Esophagus squamous epithelium (tissue), 5 donors: ENCODE measurements around the gene VPS26C. TPM values are rescaled to one million over a fixed set of nuclear protein-coding genes. Genes with fewer than 3 reads are reported as not detected.

ENCODE experiments used
- DNase-seq: peaks from one replicate; lab custom pipeline; 2025; lab: John Stamatoyannopoulos, UW
- H3K27ac ChIP-seq, 4 donors: fragments of 200-600 bp; sonication (generic); one replicate each; pipeline ENCODE4 v1.5.1; 2016 to 2019; ENCODE audit warnings: mild to moderate bottlenecking in 1 of 4
- H3K27me3 ChIP-seq, 4 donors: fragments of 200-600 bp; sonication (generic); 1 replicate in 3 of 4; 2 replicates in 1 of 4; pipeline versions ENCODE4 v1.5.1 to v1.6.0; 2017 to 2021; ENCODE audit warnings: antibody characterized with exemption in 1 of 4
- H3K36me3 ChIP-seq, 3 donors: fragments of 200-600 bp; sonication (generic); one replicate each; pipeline ENCODE4 v1.5.1; 2016 to 2019
- H3K4me1 ChIP-seq, 3 donors: fragments of 200-600 bp; sonication (generic); one replicate each; pipeline ENCODE4 v1.5.1; 2017 to 2019
- H3K4me3 ChIP-seq, 4 donors: fragments of 200-600 bp; sonication (generic); 1 replicate in 3 of 4; 2 replicates in 1 of 4; pipeline ENCODE4 v1.5.1; 2016 to 2019; ENCODE audit warnings: mild to moderate bottlenecking in 2 of 4, moderate library complexity in 1 of 4
- H3K9me3 ChIP-seq, 3 donors: fragments of 200-600 bp; sonication (generic); one replicate each; pipeline ENCODE4 v1.5.1; 2016 to 2019
- CTCF ChIP-seq, 6 experiments: fragments of 450-650 bp in 4 of 6; fragments of 200-600 bp in 2 of 6; sonication (generic) in 2 of 6; IDR thresholded peaks; one replicate each; pipeline ENCODE4 v1.5.1; 2016 to 2019; ENCODE audit warnings: antibody characterized with exemption in 6 of 6, mild to moderate bottlenecking in 4 of 6, moderate library complexity in 4 of 6
- POLR2A ChIP-seq, 4 donors: fragments of 450-650 bp; IDR thresholded peaks; one replicate each; pipeline ENCODE4 v1.6.1; 2017; ENCODE audit warnings: antibody characterized with exemption in 4 of 4, mild to moderate bottlenecking in 4 of 4, moderate library complexity in 3 of 4
- WGBS, 2 donors: methylation state at CpG; one replicate each; pipeline ENCODE4 v1.1.5; 2018; 5-methylcytosine and 5-hydroxymethylcytosine counted together
- intact Hi-C: fragments of 100-400 bp; cut with DNase I; formaldehyde crosslinking; loops from one replicate; pipeline ENCODE4 v1.15.0; 2022
- total RNA-seq, 4 donors: library from RNA; depleted of rRNA; stranded (reverse); fragments of >200 nt; gene quantifications; one replicate each; pipeline ENCODE4 v1.1.0, GENCODE V29; 2016
- donor health status: DM: yes; HTN: yes; CAD: no.

VPS26C gene
- total RNA-seq, 4 donors from 2014 or later, result 35.6 to 58.0 (median 44.0) TPM

GRCh38 chr21:37208056-37208721, 58.9 kb downstream of the VPS26C start:
- TF ChIP-seq POLR2A (IDR thresholded peaks at IDR 0.05) (no peak), CTCF (IDR thresholded peaks at IDR 0.05) (no peak)
- Histone ChIP-seq H3K27me3 (no peaks in the 10 kb centered on the region), H3K4me3 (peak overlapping the region in 2 of 4 donors; percentile 7 to 39), H3K4me1 (peaks cover 0 to 18% (median 6%) of the 10 kb centered on the region in 3 donors), H3K9me3 (no peaks in the 10 kb centered on the region), H3K27ac (peak overlapping the region in 3 of 4 donors; percentile 24 to 47 (median 25)), H3K36me3 (peaks cover 0 to 3% (median 0%) of the 10 kb centered on the region in 3 donors)
- WGBS, 2 donors, result 31 to 46% methylated on average over 15 of the region's 15 CpGs
- intact Hi-C loops, result no loop called here
- DNase-seq, result no peak

- Histone ChIP-seq H3K9me3 (no peaks in the 10 kb centered on the region), H3K4me1 (peaks cover 0 to 18% (median 6%) of the 10 kb centered on the region in 3 donors), H3K27ac (peak overlapping the region in 3 of 4 donors; percentile 24 to 37 (median 25)), H3K27me3 (no peaks in the 10 kb centered on the region), H3K4me3 (peak overlapping the region in 1 of 4 donors; percentile 7), H3K36me3 (peaks cover 0 to 10% (median 0%) of the 10 kb centered on the region in 3 donors)
- WGBS, 2 donors, result 42 to 60% methylated on average over 1 to 6 of the region's 6 CpGs
- no peak for TF ChIP-seq CTCF (IDR thresholded peaks at IDR 0.05)
- TF ChIP-seq POLR2A (IDR thresholded peaks at IDR 0.05), result no peak
- DNase-seq, result no peak
- intact Hi-C loops, result no loop called here
Observed at GRCh38 chr21:37207441-37208009, 59.6 kb downstream of the VPS26C start.

GRCh38 chr21:37206496-37206895, 60.6 kb downstream of the VPS26C start:
- no peaks in the 10 kb centered on the region for H3K27me3 ChIP-seq
- DNase-seq, result no peak
- H3K36me3 ChIP-seq, result peaks cover 0 to 20% (median 0%) of the 10 kb centered on the region in 3 donors
- H3K9me3 ChIP-seq, result no peaks in the 10 kb centered on the region
- no peak overlapping the region for H3K4me3 ChIP-seq
- H3K27ac ChIP-seq, result no peak overlapping the region
- 90 to 92% methylated on average over 7 of the region's 7 CpGs for WGBS, 2 donors
- H3K4me1 ChIP-seq, result peaks cover 0 to 18% (median 6%) of the 10 kb centered on the region in 3 donors
- TF ChIP-seq CTCF (IDR thresholded peaks at IDR 0.05), result no peak
- TF ChIP-seq POLR2A (IDR thresholded peaks at IDR 0.05), result no peak
- intact Hi-C loops, result no loop called here

GRCh38 chr21:37204580-37204979, 62.6 kb downstream of the VPS26C start:
- DNase-seq, result no peak
- Histone ChIP-seq H3K4me1 (peaks cover 0 to 18% (median 6%) of the 10 kb centered on the region in 3 donors), H3K27ac (no peak overlapping the region), H3K9me3 (no peaks in the 10 kb centered on the region), H3K27me3 (no peaks in the 10 kb centered on the region), H3K4me3 (no peak overlapping the region), H3K36me3 (peaks cover 0 to 38% (median 0%) of the 10 kb centered on the region in 3 donors)
- WGBS, 2 donors, result 66 to 72% methylated on average over 7 of the region's 7 CpGs
- TF ChIP-seq CTCF (IDR thresholded peaks at IDR 0.05), result no peak
- no peak for TF ChIP-seq POLR2A (IDR thresholded peaks at IDR 0.05)
- intact Hi-C loops, result no loop called here
